GM11168 (cell line): ENCODE measurements around the gene KCTD17.

Source experiments
- in situ Hi-C: fragments of 300-500 bp; cut with MboI; formaldehyde crosslinking; loops from one replicate; pipeline ENCODE4 v1.12.0; 2022; ENCODE audit warnings: low sequenced_read_pairs; ENCODE audit not compliant: unreplicated experiment

The KCTD17 gene

DNA sequence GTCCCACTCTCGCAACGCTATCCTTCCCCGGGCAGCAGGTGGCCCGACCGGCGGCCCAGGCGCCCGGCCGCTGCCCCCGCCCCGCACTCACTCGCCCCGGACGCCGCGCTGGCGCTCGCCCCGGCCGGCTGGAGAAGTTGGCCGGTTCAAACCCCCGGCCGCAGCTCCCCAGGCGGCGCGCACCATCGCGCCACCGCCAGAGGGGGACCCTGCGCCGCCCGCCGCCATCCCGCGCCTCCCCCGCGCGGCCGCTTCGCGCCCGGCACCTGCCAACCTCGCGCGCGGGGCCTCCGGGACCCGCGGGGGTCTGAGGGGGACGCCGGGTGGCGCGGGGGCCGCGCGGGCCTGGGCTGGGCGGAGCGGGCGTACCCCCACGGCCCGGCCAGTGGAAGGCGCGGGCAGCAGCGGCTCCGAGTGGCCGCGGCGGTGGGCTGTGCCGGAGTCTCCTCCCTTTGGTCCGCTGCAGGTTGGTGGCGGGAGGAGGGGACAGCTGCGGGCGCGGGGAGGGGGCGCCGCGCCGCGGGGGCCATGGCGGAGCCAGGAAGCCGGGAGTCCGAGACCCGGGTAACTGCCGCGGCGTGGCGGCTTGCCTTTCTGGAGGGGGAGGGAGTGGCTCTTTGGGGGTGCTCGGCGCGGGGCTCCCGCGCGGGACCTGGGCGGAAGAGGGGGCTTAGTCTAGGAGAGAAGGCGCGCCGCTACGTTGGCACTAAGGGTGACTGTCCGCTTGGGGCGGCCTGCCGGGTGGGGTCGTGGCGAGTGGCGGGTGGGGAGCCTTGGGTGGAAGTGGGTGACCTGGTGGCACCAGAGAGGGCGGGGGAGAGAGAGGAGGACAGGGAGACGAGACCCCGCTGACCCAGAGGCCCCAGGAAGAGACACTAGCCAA, 32.0 kb upstream of the KCTD17 start, which contains the start of the genes MPST and TST:
TSS of gene MPST (plus strand) at position 434 of the 883 bp plus-strand sequence. CDS start at position 529, 95 bp downstream.
TSS of gene TST (minus strand) at position 139 of the 883 bp plus-strand sequence. CDS start 715 bp downstream, outside the sequence.
- in situ Hi-C loops = no loop called here

DNA sequence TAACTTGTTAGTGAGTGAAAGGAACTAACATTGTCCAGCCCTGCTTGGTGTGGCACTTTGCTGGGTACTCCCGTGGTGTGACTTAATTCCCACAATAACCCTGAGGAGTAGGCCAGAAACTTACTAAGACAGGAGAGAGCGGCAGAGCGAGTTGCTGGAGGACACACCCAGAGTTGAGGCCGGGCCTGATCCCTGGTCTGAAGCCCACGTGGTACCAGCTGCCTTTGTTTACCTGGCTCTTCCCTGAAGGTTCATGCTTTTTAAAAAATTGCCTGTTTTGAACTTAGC, 31.4 kb upstream of the KCTD17 start:
- in situ Hi-C loops = no loop called here

GRCh38 chr22:37021041-37021440, 30.5 kb upstream of the KCTD17 start:
- in situ Hi-C loops = no loop called here

DNA sequence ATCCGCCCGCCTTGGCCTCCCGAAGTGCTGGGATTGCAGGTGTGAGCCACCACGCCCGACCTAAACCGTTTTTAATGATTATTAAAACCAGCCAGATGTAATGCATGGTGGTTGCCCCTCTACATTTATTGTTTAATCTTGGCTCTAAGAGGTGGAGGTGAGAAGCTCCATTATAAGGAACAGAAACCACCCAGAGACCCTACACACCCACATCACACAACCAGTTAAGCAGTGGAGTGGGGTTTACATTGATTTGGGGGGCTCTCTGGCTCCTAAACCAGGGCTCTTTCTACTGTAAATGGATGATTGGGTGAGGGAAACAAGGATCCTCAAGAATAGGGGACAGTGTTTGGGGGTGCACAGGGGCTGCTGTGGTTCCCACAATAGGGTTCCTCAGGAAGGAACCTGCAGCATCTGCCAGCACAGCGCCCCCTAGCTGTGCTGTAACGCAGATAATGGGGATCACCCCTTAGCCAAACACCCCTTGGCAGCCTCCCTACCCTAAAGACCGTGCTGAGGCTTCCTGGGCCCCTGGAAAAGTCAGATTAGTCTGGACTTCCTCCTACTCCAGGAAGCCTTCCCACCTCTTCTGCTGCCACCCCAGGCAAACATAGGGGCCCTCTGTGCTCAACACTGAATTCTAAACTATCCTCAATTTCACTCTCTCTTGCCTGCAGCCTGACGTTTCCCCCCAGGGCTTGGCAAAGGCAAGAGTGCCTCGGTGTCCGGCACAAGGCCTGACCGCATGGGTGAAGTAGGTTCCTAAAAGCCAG, 29.6 kb upstream of the KCTD17 start:
- in situ Hi-C loops = no loop called here

GRCh38 chr22:37022483-37023337, 28.8 kb upstream of the KCTD17 start:
- in situ Hi-C loops = no loop called here

DNA sequence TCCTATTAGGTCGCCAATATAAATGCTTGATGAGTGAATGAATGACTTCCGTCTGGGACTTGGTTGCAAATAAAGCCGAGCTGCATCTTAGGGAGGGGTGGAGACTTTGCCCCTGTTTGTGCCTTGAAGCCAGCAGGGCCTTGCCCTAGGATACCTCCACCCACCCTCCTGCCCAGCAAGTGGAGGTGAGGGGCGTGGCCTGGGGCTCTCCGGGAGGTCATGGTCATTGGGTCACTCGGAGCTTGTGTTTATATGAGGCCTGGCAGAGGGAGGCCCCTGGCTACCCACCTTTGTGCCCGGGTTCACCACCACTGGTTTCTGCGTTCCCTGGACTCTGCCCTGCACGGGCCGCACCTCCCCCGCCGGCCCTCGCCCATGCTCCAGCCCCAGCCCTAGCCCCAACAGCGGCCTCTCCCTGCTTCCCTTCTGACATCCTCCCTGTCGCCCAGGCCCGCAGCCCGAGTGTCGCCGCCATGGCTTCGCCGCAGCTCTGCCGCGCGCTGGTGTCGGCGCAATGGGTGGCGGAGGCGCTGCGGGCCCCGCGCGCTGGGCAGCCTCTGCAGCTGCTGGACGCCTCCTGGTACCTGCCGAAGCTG, 27.7 kb upstream of the KCTD17 start:
- in situ Hi-C loops = no loop called here

- in situ Hi-C loops = no loop called here
Measured at GRCh38 chr22:37024339-37025157, 27.0 kb upstream of the KCTD17 start.

- in situ Hi-C loops = no loop called here
Measured at GRCh38 chr22:37025500-37026070, 26.0 kb upstream of the KCTD17 start.

- in situ Hi-C loops = no loop called here
Measured at GRCh38 chr22:37026325-37026724, 25.2 kb upstream of the KCTD17 start.

DNA sequence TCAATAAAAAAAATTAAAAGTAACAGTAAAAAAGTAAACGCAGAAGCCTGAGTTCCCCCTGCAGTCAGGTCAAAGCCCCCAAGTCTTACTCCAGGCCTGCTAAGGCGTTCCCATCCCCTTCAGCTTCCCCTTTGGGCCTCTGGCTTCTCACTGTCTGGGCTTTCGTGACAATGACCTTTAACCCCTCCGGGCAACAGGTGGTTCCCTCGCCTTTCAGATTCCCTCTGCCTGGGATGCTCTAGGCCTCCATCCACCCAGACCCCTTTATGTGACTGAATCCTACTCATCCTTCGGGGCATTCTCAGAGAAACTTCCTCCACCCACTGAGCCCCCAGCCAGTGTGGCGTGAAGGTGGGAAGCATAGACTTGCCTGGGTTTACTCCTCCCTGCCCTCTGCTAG, 24.0 kb upstream of the KCTD17 start:
- in situ Hi-C loops = no loop called here

DNA sequence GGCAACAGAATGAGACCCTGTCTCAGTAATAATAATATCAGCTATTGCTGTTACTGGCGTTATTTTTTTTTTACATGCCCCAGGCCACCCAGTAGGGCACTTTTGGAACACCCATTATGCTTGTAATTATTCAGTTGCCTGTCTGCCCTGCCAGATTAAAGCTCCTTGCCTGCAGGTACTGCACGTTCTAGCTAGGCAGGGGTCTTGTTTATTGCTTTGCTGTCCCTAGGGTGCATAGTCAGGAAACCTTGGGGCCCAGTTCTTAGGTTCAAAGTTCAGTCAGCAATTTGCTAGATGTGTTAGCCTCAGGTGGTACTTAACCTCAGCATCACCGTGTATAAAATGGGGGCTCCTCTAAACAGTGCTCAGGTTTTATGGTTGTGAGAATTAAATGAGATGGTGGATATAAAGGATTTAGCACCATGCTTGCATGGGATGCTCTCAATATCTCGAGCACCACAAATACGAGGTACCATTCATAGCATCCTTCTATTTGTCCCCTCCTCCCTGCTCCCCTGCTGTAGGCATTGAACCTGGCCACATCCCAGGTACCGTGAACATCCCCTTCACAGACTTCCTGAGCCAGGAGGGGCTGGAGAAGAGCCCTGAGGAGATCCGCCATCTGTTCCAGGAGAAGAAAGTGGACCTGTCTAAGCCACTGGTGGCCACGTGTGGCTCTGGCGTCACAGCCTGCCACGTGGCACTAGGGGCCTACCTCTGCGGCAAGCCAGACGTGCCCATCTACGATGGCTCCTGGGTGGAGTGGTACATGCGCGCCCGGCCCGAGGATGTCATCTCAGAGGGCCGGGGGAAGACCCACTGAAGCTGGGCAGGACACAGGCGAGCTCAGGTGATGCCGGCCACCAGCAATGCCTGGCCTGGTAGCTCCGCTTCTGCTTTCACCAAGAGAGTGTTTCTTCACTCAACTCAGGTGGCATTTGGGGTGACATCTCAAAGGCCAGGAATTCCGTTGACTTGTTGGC, 22.6 kb upstream of the KCTD17 start:
- in situ Hi-C loops = no loop called here

- in situ Hi-C loops = no loop called here
Measured at GRCh38 chr22:37030560-37031281, 20.8 kb upstream of the KCTD17 start.

- in situ Hi-C loops = no loop called here
Measured at GRCh38 chr22:37032134-37032534, 19.4 kb upstream of the KCTD17 start.

DNA sequence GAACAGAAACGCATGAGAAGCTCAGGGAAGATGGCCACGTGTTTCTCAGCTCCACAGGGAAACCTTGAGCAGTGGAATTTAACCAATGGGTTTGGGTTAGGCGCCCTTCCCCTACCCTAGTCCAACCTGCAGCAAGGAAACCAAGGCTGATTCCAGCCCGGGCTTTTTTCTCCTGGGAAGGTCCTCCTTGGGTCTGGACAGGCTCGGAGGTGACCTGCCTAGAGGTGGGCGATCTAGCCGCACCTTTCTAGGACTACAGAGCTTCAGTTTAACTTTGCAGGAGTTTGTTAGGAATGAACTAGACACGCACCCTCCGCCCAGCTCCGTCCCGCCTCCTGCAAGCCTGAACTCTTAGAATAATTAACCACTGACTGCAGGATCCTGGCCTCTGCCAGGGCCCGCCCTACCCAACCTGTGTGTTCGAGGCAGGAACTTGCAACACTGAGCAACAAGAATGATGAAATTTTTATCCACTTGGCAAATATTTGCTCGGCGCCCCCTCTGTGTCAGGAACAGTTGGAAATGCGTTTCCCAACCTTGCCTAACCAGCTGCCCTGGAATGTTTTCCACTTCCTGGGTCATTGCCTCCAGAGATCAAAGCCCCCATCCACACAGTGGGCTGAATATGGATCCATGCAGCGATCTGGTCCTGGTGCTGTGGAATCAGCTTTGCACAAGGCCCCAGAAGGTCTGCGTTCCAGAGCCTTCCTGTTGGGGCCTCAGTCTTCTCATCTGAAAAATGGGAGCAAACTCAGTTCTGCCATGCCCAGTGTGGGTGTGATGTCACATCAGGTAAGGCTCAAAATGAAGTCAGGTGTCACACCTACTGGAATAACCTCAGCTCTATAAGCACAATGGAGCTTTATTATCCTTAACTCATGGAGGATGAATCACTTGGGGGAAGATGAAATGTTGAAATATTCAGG, 18.7 kb upstream of the KCTD17 start:
- in situ Hi-C loops = no loop called here

- in situ Hi-C loops = no loop called here
Measured at GRCh38 chr22:37033605-37034430, 17.7 kb upstream of the KCTD17 start.
